GM12878 (cell line): ENCODE results near the gene C9. TPM values are rescaled to one million over a fixed set of nuclear protein-coding genes. Genes with fewer than 3 reads are reported as not detected.

Experiments
- ATAC-seq: fragments of 200-7000 bp; cut with Tn5 transposase; 3 replicates; pipeline ENCODE4 v1.9.1; 2020; ENCODE audit warnings: mild to moderate bottlenecking, moderate library complexity
- BruUV-seq: library from RNA; stranded (reverse); fragments of 400-500 nt; replicated peaks from 2 replicates; lab custom pipeline; 2021; lab: Mats Ljungman, UMichigan
- CTCF ChIA-PET: fragments of 300-600 bp; sonication (Branson Sonifier 250); formaldehyde crosslinking; extraction: SDS; loops from one replicate; lab custom pipeline; 2021; ENCODE audit warnings: inconsistent platforms; lab: Yijun Ruan, JAX
- POLR2A ChIA-PET: fragments of 350-600 bp; formaldehyde crosslinking; extraction: SDS; loops from one replicate; lab custom pipeline; 2021; ENCODE audit warnings: inconsistent platforms; lab: Charles Lee
- RAD21 ChIA-PET: fragments of 300-600 bp; sonication (Branson Sonifier 250); formaldehyde crosslinking; loops from one replicate; lab custom pipeline; 2023; ENCODE audit warnings: antibody characterized with exemption; ENCODE audit not compliant: unreplicated experiment; lab: Charles Lee
- SMC1A ChIA-PET: fragments of 300-600 bp; sonication (Branson Sonifier 250); formaldehyde crosslinking; loops from one replicate; lab custom pipeline; 2023; ENCODE audit not compliant: unreplicated experiment, uncharacterized antibody; lab: Charles Lee
- DNase-seq: peaks from one replicate; pipeline ENCODE4 v3.0.0-alpha.2; 2011; ENCODE audit warnings: low read depth, low spot score
- FAIRE-seq: peaks from 3 replicates; lab custom pipeline; 2011; peaks lifted over from hg19 to GRCh38; lab: Jason Lieb, UNC
- H2AFZ ChIP-seq: 2 replicates; pipeline ENCODE4 v1.6.0; 2011; ENCODE audit warnings: low read depth, low read length, control low read depth; ENCODE audit not compliant: control insufficient read depth
- H3K27ac ChIP-seq: 2 replicates; pipeline ENCODE4 v1.5.1; 2011; ENCODE audit warnings: control low read depth; ENCODE audit not compliant: control insufficient read depth, insufficient read depth
- H3K27me3 ChIP-seq, 2 experiments: replicated peaks in 1 of 2; 2 replicates each; pipeline versions ENCODE4 v1.6.0 to v1.6.1; 2011; ENCODE audit warnings: low read length in 1 of 2; ENCODE audit not compliant: control insufficient read depth in 2 of 2, insufficient read depth in 2 of 2
- H3K36me3 ChIP-seq, 2 experiments: 2 replicates each; pipeline ENCODE4 v1.5.1; 2011; ENCODE audit warnings: low read length in 1 of 2; ENCODE audit not compliant: control insufficient read depth in 2 of 2, insufficient read depth in 2 of 2
- H3K4me1 ChIP-seq: 2 replicates; pipeline ENCODE4 v1.6.1; 2011; ENCODE audit warnings: mild to moderate bottlenecking, low read length, moderate library complexity, mixed read lengths; ENCODE audit not compliant: control insufficient read depth, insufficient read depth
- H3K4me2 ChIP-seq: 2 replicates; pipeline ENCODE4 v1.6.0; 2011; ENCODE audit warnings: control low read depth; ENCODE audit not compliant: control insufficient read depth, insufficient read depth
- H3K4me3 ChIP-seq: fragments of 200-600 bp; sonication (generic); 2 replicates; pipeline ENCODE4 v1.5.1; 2016
- H3K79me2 ChIP-seq: 2 replicates; pipeline ENCODE4 v1.6.0; 2011; ENCODE audit warnings: low read length; ENCODE audit not compliant: control insufficient read depth, insufficient read depth
- H3K9ac ChIP-seq: 2 replicates; pipeline ENCODE4 v1.8.0; 2011; ENCODE audit warnings: low read length, control low read depth, mixed read lengths; ENCODE audit not compliant: control insufficient read depth, insufficient read depth
- H3K9me3 ChIP-seq: replicated peaks from 3 replicates; pipeline ENCODE4 v1.5.1; 2011; ENCODE audit warnings: mild to moderate bottlenecking, low read length; ENCODE audit not compliant: control insufficient read depth, insufficient read depth
- H4K20me1 ChIP-seq: 2 replicates; pipeline ENCODE4 v1.6.0; 2011; ENCODE audit not compliant: control insufficient read depth, insufficient read depth
- ATF3 ChIP-seq: IDR thresholded peaks from 2 replicates; pipeline ENCODE4 v1.6.1; 2011; ENCODE audit warnings: low read depth, mild to moderate bottlenecking, low read length, moderate library complexity, borderline replicate concordance; ENCODE audit errors: extremely low read depth
- BCLAF1 ChIP-seq: fragments of 450-650 bp; IDR thresholded peaks from 2 replicates; pipeline ENCODE4 v1.6.1; 2017; ENCODE audit warnings: antibody characterized with exemption, mild to moderate bottlenecking, moderate library complexity
- CEBPB ChIP-seq, 2 experiments: fragments of 150-350 bp in 1 of 2; IDR thresholded peaks; 2 replicates each; pipeline ENCODE4 v1.6.1; 2012 to 2014; ENCODE audit warnings: low read depth in 2 of 2, low read length in 2 of 2, borderline replicate concordance in 1 of 2, inconsistent platforms in 1 of 2
- CREB1 ChIP-seq: IDR thresholded peaks from 2 replicates; pipeline ENCODE4 v1.6.1; 2012; ENCODE audit warnings: low read depth, mild to moderate bottlenecking, inconsistent platforms
- EP300 ChIP-seq, 2 experiments: fragments of 150-350 bp in 1 of 2; IDR thresholded peaks; 2 replicates each; pipeline ENCODE4 v1.6.1; 2011 to 2012; ENCODE audit warnings: low read depth in 2 of 2, low read length in 2 of 2, borderline replicate concordance in 1 of 2, improper control_type of control experiment in 1 of 2, inconsistent platforms in 1 of 2; ENCODE audit not compliant: control insufficient read depth in 1 of 2
- FOXK2 ChIP-seq: fragments of 450-650 bp; IDR thresholded peaks from 2 replicates; pipeline ENCODE4 v1.6.1; 2017; ENCODE audit warnings: mild to moderate bottlenecking, moderate library complexity
- IRF5 ChIP-seq: fragments of 450-650 bp; IDR thresholded peaks from 2 replicates; pipeline ENCODE4 v1.6.1; 2017; ENCODE audit warnings: borderline replicate concordance
- KDM1A ChIP-seq: fragments of 200-600 bp; sonication (generic); IDR thresholded peaks from 2 replicates; pipeline ENCODE4 v1.6.1; 2016; ENCODE audit warnings: borderline replicate concordance
- MYC ChIP-seq: IDR thresholded peaks from 2 replicates; pipeline ENCODE4 v1.6.1; 2011; ENCODE audit warnings: mild to moderate bottlenecking, low read length, moderate library complexity, inconsistent platforms; ENCODE audit not compliant: insufficient read depth, insufficient replicate concordance, insufficient read length, severe bottlenecking
- PAX5 ChIP-seq: IDR thresholded peaks from 2 replicates; pipeline ENCODE4 v1.6.1; 2011; ENCODE audit warnings: low read depth, low read length, borderline replicate concordance
- PKNOX1 ChIP-seq: fragments of 450-650 bp; IDR thresholded peaks from 2 replicates; pipeline ENCODE4 v1.6.1; 2016; ENCODE audit warnings: mild to moderate bottlenecking
- POLR2A ChIP-seq: IDR thresholded peaks from 2 replicates; pipeline ENCODE4 v1.6.1; 2011; ENCODE audit warnings: low read depth, mild to moderate bottlenecking, low read length
- SREBF1 ChIP-seq: IDR thresholded peaks from 2 replicates; pipeline ENCODE4 v1.6.1; 2012; ENCODE audit warnings: mild to moderate bottlenecking, low read length
- ZBTB11 ChIP-seq: fragments of 450-650 bp; formaldehyde crosslinking; IDR thresholded peaks from 2 replicates; pipeline ENCODE4 v1.5.0; 2022; ENCODE audit warnings: mild to moderate bottlenecking, missing genetic modification characterization
- WGBS: methylation state at CpG from one replicate; pipeline ENCODE4 v1.1.6; 2016; ENCODE audit warnings: low lambda C conversion rate; ENCODE audit not compliant: insufficient replicate concordance, insufficient coverage; ENCODE audit errors: missing lambda C conversion rate; 5-methylcytosine and 5-hydroxymethylcytosine counted together
- in situ Hi-C: fragments of 300-500 bp; cut with MboI; formaldehyde crosslinking; loops from 9 replicates; pipeline ENCODE4 v1.14.3; 2018; ENCODE audit warnings: mixed read lengths
- intact Hi-C: fragments of 100-400 bp; cut with micrococcal nuclease; formaldehyde crosslinking; loops from one replicate; pipeline ENCODE4 v1.14.2; 2022; ENCODE audit not compliant: unreplicated experiment
- polyA plus RNA-seq, 11 experiments: library from polyadenylated mRNA; depleted of rRNA in 4 of 11; unstranded in 6 of 11; stranded (reverse) in 5 of 11; fragments of >200 nt; fragmentation: Nextera tagmentation in 4 of 11; fragmentation: Illumina TruSeq in 1 of 11; extraction: Ambion mirVana in 4 of 11; extraction: Trizol in 1 of 11; gene quantifications; 1 replicate in 1 of 11; 2 replicates in 10 of 11; pipeline versions ENCODE4 v1.2.1 to v1.2.3, GENCODE V29; 2011 to 2016; ENCODE audit warnings: inconsistent platforms in 2 of 11, missing spikeins in 2 of 11, low read depth in 1 of 11
- total RNA-seq, 4 experiments: library from RNA; depleted of rRNA in 3 of 4; stranded (reverse); fragments of >200 nt in 3 of 4; fragmentation: Illumina TruSeq in 1 of 4; extraction: Trizol in 1 of 4; gene quantifications; 2 replicates each; pipeline versions ENCODE4 v1.2.1 to v1.2.3, GENCODE V29; 2013 to 2021

C9 gene
- total and polyA plus RNA-seq, 10 of the 15 experiments (the other 5 are each of a cell fraction or from before 2014, with no cell fraction given), result 0.54 TPM; not detected in 9

- POLR2A ChIA-PET, result no interaction called here
- Histone ChIP-seq H3K27me3 (no peaks in the 10 kb centered on the region), H4K20me1 (no peaks in the 10 kb centered on the region), H3K36me3 (no peaks in the 10 kb centered on the region), H2AFZ (no peak overlapping the region), H3K27ac (no peak overlapping the region), H3K4me1 (no peaks in the 10 kb centered on the region), H3K4me3 (no peak overlapping the region), H3K4me2 (no peak overlapping the region), H3K79me2 (no peaks in the 10 kb centered on the region), H3K9me3 (no peaks in the 10 kb centered on the region), H3K9ac (no peak overlapping the region)
- RAD21 ChIA-PET, result no interaction called here
- no peak for DNase-seq
- in situ Hi-C loops (no loop called here), intact Hi-C loops (no loop called here)
- SMC1A ChIA-PET, result interaction anchor here (1.0 kb wide), 1 partner anchor 40 kb away, joined by 3 read pairs; no protein-coding TSS in a partner anchor
- no TSS peak for BruUV-seq
- CTCF ChIA-PET, result interaction anchor here (0.5 to 1.0 kb wide), 2 partner anchors 10 to 168 kb away, joined by 3 read pairs; no protein-coding TSS in a partner anchor
- ATAC-seq, result no peak
- no peak for FAIRE-seq
- 0% methylated on average over 1 of the region's 1 CpG for WGBS
- TF ChIP-seq KDM1A (no peak), MYC (no peak), ZBTB11 (CRISPR knock-in tag) (no peak), POLR2A (no peak), CEBPB (IDR thresholded peaks at IDR 0.05; ENCODE audit: borderline replicate concordance in 1 of 2, low read depth in 2 of 2, low read length in 2 of 2) (no peak), BCLAF1 (no peak), ATF3 (no peak), EP300 (IDR thresholded peaks at IDR 0.05; ENCODE audit: borderline replicate concordance in 1 of 2, control insufficient read depth in 1 of 2, low read depth in 2 of 2, low read length in 2 of 2) (no peak), IRF5 (no peak), PAX5 (no peak), FOXK2 (no peak), SREBF1 (no peak), PKNOX1 (no peak), CREB1 (no peak)
These were observed 46.8 kb upstream of the C9 start for GRCh38 chr5:39411061-39411460.
